Lung (tissue), 12 donors: ENCODE measurements around the gene CHTF8. TPM values are rescaled to one million over a fixed set of nuclear protein-coding genes. Genes with fewer than 3 reads are reported as not detected.
A peak's percentile ranks its signal among the peaks of the same experiment; 100 is the strongest.

Experiments
- ATAC-seq: fragments of 200-7000 bp; cut with Tn5 transposase; one replicate; pipeline ENCODE4 v1.9.1; 2020; ENCODE audit warnings: moderate number of reproducible peaks; ENCODE audit not compliant: insufficient read depth, low FRiP score
- DNase-seq, 3 donors: peaks; one replicate each; pipeline ENCODE4 v3.0.0-alpha.2; 2013 to 2017
- H3K27ac ChIP-seq, 2 donors: one replicate each; pipeline ENCODE4 v1.5.1; 2013; ENCODE audit warnings: mild to moderate bottlenecking in 2 of 2, moderate library complexity in 2 of 2, control low read depth in 1 of 2, inconsistent platforms in 1 of 2, low read depth in 1 of 2, low read length in 1 of 2
- H3K27me3 ChIP-seq, 3 donors: one replicate each; pipeline ENCODE4 v1.5.1; 2013; ENCODE audit warnings: low read length in 2 of 3; ENCODE audit not compliant: control insufficient read depth in 3 of 3, insufficient read depth in 3 of 3
- H3K36me3 ChIP-seq, 4 donors: one replicate each; pipeline ENCODE4 v1.5.1; 2013; ENCODE audit warnings: low read length in 4 of 4, mild to moderate bottlenecking in 1 of 4, moderate library complexity in 1 of 4; ENCODE audit not compliant: control insufficient read depth in 4 of 4, insufficient read depth in 4 of 4
- H3K4me1 ChIP-seq, 5 donors: one replicate each; pipeline ENCODE4 v1.5.1; 2013; ENCODE audit warnings: low read length in 5 of 5, mild to moderate bottlenecking in 2 of 5, moderate library complexity in 1 of 5; ENCODE audit not compliant: control insufficient read depth in 5 of 5, insufficient read depth in 5 of 5
- H3K4me3 ChIP-seq: one replicate; pipeline ENCODE4 v1.5.1; 2013; ENCODE audit warnings: mild to moderate bottlenecking, control low read depth, moderate library complexity
- H3K9ac ChIP-seq, 2 donors: one replicate each; pipeline ENCODE4 v1.5.1; 2013; ENCODE audit warnings: low read length in 2 of 2, control low read depth in 1 of 2; ENCODE audit not compliant: insufficient read depth in 1 of 2
- H3K9me3 ChIP-seq, 4 donors: one replicate each; pipeline ENCODE4 v1.5.1; 2013; ENCODE audit warnings: low read length in 3 of 4, mild to moderate bottlenecking in 1 of 4, moderate library complexity in 1 of 4; ENCODE audit not compliant: control insufficient read depth in 4 of 4, insufficient read depth in 3 of 4
- CTCF ChIP-seq: IDR thresholded peaks from 2 replicates; pipeline ENCODE4 v1.5.1; 2012; ENCODE audit warnings: mild to moderate bottlenecking; ENCODE audit errors: control extremely low read depth, extremely low read depth
- WGBS, 2 donors: extraction: QIAGEN DNeasy Blood & Tissue Kit; methylation state at CpG; one replicate each; pipeline ENCODE4 v1.1.7; 2013; 5-methylcytosine and 5-hydroxymethylcytosine counted together
- polyA plus RNA-seq, 2 donors: library from polyadenylated mRNA; stranded (reverse); fragments of 200-250 nt; gene quantifications; one replicate each; pipeline ENCODE4 v1.2.1, GENCODE V29; 2013
- total RNA-seq, 2 donors: library from RNA; depleted of rRNA in 1 of 2; stranded (reverse); fragments of >200 nt in 1 of 2; gene quantifications; one replicate each; pipeline ENCODE4 v1.2.1, GENCODE V29; 2014 to 2021
- donor health status: control.
- donor health status: control.
- donor health status: Bipolar disorder and iron deficiency.
- donor health status: healthy.
- donor health status: DM: yes; HTN: yes; CAD: no.

The CHTF8 gene
- total and polyA plus RNA-seq, 4 donors, result 26.0 to 101 (median 81.5) TPM

- H3K9me3 ChIP-seq, result peaks cover 0 to 2% (median 0%) of the 10 kb centered on the region in 4 donors
- 17 to 33% methylated on average over 3 of the region's 3 CpGs for WGBS, 2 donors
- H3K4me3 ChIP-seq, result no peak overlapping the region
- no peaks in the 10 kb centered on the region for H3K27me3 ChIP-seq
- H3K4me1 ChIP-seq, result peaks cover 0 to 24% (median 12%) of the 10 kb centered on the region in 5 donors
- no peak for TF ChIP-seq CTCF
- peak; percentile 42 for ATAC-seq
- peaks cover 0 to 4% (median 0%) of the 10 kb centered on the region in 4 donors for H3K36me3 ChIP-seq
- DNase-seq, result peak in 1 of 3 donors; percentile 56
- peak overlapping the region in 1 of 2 donors; percentile 58 for H3K27ac ChIP-seq
- no peak overlapping the region for H3K9ac ChIP-seq
Measured at GRCh38 chr16:69087161-69087581, 45.2 kb downstream of the CHTF8 start.

- Histone ChIP-seq H3K27ac (no peak overlapping the region), H3K4me1 (peaks cover 0 to 22% (median 8%) of the 10 kb centered on the region in 5 donors), H3K4me3 (no peak overlapping the region), H3K36me3 (peaks cover 0 to 5% (median 0%) of the 10 kb centered on the region in 4 donors), H3K9ac (no peak overlapping the region), H3K27me3 (no peaks in the 10 kb centered on the region), H3K9me3 (peaks cover 0 to 2% (median 0%) of the 10 kb centered on the region in 4 donors)
- ATAC-seq, result no peak
- WGBS, 2 donors, result 62 to 67% methylated on average over 5 of the region's 5 CpGs
- TF ChIP-seq CTCF, result no peak
- DNase-seq, result no peak
Measured at GRCh38 chr16:69085032-69085695, 47.2 kb downstream of the CHTF8 start.

GRCh38 chr16:69084289-69084688, 48.1 kb downstream of the CHTF8 start:
- 49 to 75% methylated on average over 2 of the region's 2 CpGs for WGBS, 2 donors
- Histone ChIP-seq H3K27ac (no peak overlapping the region), H3K9ac (no peak overlapping the region), H3K4me1 (peaks cover 0 to 14% (median 3%) of the 10 kb centered on the region in 5 donors), H3K36me3 (peaks cover 0 to 7% (median 0%) of the 10 kb centered on the region in 4 donors), H3K4me3 (no peak overlapping the region), H3K27me3 (no peaks in the 10 kb centered on the region), H3K9me3 (peaks cover 0 to 2% (median 0%) of the 10 kb centered on the region in 4 donors)
- TF ChIP-seq CTCF, result no peak
- ATAC-seq, result no peak
- DNase-seq, result peak in 2 of 3 donors; percentile 65 to 79
